GM18499 (cell line): Measurements from ENCODE around the gene DCDC2.
"Not testable (repeated sequence)": the region's sequence is repeated elsewhere in the genome, so short reads cannot be mapped to it uniquely, and the experiment has no call there.

ENCODE experiments used
- ATAC-seq: cut with Tn5 transposase; IDR thresholded peaks from one replicate; pipeline ENCODE4 v1.9.1; 2021; ENCODE audit warnings: moderate number of reproducible peaks; ENCODE audit not compliant: insufficient read depth, unreplicated experiment

DCDC2 gene

DNA sequence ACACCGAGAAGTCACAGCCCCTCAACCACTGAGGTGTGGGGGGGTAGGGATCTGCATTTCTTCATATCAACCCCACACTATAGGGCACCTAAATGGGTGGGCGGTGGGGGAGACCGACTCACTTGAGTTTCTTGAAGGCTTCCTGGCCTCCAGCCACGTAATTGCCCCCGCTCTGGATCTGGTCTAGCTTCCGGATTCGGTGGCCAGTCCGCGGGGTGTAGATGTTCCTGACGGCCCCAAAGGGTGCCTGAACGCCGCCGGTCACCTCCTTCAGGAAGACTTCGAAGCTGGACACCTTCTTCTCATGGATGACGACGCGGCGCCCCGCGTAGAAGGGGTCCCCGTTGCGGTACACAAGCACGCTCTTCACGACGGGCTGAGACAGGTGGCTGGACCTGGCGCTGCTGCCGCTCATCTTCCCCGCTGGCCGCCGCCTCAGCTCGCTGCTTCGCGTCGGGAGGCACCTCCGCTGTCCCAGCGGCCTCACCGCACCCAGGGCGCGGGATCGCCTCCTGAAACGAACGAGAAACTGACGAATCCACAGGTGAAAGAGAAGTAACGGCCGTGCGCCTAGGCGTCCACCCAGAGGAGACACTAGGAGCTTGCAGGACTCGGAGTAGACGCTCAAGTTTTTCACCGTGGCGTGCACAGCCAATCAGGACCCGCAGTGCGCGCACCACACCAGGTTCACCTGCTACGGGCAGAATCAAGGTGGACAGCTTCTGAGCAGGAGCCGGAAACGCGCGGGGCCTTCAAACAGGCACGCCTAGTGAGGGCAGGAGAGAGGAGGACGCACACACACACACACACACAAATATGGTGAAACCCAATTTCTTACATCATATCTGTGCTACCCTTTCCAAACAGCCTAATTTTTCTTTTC lies at the start of gene DCDC2:
DCDC2 (minus strand) TSS at position 724 of the 883 bp plus-strand sequence; CDS start at position 415, 309 bp downstream.
- no peak for ATAC-seq

DNA sequence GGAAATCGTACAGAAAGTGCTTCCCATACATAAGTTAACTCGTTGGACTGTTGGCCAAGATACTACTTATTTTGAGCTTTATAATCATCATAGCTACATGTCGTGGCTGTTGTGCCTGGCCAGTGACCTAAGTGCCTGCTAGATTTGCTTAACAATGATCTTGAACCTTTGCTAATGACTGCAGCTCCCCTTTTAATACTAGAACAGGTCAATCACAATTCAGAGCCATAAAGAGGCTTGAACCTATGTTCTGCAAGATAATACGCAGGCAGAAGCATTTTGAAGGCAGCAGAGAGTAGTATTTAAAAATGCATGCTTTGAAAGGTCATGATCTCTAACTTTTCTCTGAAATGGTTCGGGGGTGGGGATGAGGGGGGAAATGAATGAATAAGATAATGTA lies 47.4 kb upstream of the DCDC2 start:
- ATAC-seq, result no peak

DNA sequence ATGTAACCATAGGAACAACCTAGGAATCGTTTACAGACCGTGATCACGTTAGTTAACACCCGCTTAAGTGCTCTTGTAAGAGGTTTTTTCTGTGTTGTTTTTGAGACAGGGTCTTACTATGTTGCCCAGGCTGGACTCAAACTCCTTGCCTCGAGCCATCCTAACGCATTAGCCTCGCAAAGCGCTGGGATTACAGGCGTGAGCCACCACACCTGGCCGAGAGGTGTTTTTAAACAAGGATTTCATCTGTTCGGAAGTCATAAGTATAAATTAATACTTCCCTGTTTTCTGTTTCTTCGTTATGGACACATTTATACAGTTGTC lies 45.6 kb upstream of the DCDC2 start:
- ATAC-seq, result no peak

DNA sequence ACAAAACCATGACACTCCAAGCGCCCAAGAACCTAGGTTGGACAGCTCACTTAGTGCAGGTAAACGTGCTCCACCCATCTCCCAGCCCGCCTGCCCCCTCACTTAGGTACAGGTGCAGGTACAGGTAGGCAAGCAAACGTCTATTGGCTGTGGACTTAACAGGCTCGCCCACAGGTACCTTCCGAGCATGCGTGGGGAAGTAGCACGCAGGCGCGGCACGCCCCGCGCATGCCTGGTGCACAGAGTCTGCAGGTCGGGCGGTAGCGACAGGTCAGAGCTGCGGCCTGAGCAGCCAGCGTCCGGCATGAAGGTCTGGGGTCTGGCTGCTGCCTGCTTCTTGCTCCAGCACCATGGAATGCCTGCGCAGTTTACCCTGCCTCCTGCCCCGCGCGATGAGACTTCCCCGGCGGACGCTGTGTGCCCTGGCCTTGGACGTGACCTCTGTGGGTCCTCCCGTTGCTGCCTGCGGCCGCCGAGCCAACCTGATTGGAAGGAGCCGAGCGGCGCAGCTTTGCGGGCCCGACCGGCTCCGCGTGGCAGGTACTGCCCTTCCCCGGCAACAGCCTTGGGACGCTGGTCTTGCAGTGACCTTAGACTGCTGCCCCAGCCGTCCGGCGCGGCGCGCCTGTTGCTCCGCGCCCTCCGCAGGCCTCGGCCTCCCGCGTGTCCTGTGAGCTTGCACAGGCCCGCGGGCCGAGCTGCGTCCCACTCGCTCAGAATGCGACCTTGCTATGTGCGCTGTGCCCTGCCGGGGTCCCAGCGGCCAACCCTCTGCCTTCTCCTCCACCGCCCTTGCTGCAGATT lies 45.0 kb upstream of the DCDC2 start, which contains the start of gene MRS2:
MRS2 (plus strand) TSS at position 240 of the 804 bp plus-strand sequence; CDS start at position 351, 111 bp downstream.
- ATAC-seq, result peak; percentile 89

DNA sequence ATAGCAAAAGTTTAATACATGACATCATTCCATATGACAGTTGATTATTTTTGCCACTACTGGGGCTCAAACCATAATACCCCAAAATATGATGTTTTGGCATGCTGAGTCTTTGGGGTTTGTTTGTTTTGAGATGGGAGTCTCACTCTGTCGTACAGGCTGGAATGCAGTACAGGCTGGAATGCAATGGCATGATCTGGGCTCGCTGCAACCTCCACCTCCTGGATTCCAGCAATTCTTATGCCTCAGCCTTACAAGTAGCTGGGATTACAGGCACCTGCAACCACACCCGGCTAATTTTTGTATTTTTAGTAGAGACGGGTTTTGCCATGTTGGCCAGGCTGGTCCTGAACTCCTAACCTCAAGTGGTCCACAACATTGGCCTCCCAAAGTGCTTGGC lies 43.6 kb upstream of the DCDC2 start:
- ATAC-seq, result no peak

DNA sequence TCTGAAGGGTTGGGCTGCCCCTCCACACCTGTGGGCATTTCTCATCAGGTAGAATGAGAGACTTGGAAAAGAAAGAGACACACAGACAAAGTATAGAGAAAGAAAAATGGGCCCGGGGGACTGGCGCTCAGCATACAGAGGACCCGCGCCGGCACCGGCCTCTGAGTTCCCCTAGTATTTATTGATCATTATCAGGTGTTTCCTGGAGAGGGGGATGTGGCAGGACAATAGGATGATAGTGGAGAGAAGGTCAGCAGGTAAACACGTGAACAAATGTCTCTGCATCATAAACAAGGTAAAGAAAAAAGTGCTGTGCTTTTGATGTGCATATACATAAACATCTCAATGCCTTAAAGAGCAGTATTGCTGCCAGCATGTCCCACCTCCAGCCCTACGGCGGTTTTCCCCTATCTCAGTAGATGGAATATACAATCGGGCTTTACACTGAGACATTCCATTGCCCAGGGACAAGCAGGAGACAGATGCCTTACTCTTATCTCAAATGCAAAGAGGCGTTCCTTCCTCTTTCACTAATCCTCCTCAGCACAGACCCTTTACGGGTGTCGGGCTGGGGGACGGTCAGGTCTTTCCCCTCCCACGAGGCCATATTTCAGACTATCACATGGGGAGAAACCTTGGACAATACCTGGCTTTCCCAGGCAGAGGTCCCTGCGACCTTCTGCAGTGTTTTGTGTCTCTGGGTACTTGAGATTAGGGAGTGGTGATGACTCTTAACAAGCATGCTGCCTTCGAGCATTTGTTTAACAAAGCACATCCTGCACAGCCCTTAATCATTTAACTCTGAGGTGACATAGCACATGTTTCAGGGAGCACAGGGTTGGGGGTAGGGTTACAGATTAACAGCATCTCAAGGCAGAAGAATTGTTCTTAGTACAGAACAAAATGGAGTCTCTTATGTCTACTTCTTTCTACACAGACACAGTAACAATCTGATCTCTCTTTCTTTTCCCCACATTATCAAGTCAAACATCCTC lies 42.5 kb upstream of the DCDC2 start:
- not testable (repeated sequence) for ATAC-seq

DNA sequence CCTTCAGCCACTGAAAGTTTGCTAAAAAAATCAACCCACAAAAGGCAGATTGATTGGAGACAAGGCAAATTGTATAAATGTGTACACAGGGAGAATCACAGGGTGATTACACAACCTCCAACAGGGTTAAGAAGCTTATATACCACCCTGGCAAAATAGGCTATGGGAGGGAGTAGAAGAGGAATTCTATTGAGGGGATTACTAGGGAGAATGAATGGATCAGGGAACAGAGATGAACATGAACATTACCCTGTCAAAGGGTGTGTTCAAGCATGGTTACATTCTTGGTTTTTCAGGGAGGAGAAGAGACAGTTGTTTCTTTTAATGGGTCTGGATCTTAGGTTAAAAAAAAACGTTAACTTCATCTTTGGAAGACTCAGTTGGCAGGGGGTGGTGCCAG lies 39.8 kb upstream of the DCDC2 start:
- ATAC-seq, result no peak

DNA sequence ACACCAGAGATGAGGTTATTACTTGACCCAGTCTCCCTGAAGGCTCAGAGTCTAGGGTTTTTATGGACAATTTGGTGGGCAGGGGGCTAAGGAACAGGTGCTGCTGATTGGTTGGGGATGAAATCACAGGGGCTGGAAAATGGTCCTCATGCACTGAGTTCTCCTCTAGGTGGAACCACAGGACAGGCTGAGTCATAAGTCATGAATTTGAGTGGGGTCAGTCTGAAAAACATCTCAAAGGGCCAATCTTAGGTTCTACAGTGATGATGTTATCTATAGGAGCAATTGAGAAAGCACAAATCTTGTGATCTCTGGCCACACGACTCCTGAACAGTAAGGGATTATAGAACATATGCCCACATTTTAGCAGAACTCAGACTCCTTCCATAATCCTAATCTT lies 39.0 kb upstream of the DCDC2 start:
- no peak for ATAC-seq

DNA sequence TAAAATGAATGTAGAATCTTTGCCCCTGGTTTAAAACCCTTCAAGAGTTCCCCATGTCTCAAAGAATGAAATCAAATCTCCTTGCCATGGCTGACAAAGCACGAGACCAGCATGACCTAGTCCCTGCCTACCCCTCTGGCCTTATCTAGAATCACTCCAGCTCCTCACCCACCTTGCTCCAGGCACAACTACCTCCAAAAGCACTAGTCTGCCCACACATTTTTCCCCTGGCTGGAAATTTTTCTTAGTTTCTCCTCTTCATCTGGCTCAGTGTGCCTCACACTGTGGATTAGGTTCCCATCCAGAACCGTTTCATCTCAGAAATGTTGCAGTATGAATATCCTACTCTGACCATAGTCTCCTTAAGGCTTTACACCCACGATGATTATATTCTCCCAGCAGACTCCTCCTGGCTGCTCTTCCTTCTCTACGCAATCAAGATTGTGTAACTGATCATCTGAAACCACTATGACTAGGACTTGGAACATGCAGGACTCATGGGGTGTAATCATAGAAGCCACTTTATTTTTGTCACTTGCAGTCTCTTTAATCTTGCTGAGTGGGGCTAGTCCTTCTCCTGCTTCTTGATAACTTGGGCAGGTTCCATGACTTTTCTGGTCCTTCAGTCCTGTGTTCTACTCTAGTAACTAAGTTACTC lies 37.0 kb upstream of the DCDC2 start:
- no peak for ATAC-seq

DNA sequence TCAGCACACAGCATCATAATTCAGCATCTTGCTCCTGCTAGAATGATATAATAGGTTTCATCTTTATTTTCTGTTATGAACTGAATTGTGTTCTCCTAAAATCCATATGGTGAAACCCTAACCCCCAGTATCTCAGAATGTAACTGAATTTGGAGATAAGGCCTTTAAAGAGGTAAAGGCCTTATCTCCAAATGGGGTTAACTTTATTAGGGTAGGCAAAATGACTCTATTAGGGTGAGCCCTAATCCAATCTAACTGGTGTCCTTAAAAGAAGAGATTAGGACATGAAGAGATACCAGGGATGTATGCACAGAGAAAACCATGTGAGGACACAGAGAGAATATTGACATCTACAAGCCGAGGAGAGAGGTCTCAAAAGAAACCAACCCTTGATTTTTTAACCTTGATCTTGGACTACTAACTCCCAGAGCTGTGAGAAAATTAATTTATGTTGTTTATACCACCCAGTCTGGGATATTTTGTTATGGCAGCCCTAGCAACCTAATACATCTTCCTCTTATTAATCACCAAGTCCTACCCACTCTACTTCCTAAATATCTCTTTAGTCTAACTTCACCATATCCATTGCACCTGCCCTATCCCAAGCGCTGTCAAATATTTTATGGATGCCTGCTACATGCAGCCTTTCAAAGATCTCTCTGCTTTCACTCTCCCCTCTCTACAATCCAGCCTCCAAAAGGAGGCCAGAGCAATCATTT lies 36.4 kb upstream of the DCDC2 start:
- no peak for ATAC-seq

DNA sequence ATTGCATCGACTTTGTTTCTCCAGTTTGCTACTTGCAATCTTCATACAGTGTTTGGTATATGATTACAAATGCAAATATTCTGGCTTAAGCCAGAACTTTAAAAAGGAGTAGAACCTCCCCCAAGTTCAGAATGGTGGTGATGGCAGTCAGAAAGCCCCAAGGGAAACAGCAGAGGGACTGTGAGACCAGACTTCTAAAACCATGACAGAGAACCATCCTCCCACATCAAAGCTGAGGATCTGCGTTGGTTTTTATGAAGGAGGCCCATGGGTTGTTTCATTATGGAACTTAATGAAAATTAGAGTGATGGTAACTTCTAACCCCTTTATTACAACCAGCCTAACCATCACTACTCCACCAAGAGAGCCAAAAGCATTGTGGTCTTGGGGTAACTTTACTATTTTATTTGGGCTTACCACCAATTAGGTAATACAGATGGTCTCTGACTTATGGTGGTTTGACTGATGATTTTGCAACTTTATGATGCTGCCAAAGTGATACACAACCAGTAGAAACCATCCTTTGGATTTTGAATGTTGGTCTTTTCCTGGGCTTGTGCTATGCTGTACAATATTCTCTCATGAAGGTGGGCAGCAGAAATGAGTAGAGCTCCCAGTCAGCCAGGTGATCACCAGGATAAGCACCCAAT lies 34.0 kb upstream of the DCDC2 start:
- peak; percentile 92 for ATAC-seq

DNA sequence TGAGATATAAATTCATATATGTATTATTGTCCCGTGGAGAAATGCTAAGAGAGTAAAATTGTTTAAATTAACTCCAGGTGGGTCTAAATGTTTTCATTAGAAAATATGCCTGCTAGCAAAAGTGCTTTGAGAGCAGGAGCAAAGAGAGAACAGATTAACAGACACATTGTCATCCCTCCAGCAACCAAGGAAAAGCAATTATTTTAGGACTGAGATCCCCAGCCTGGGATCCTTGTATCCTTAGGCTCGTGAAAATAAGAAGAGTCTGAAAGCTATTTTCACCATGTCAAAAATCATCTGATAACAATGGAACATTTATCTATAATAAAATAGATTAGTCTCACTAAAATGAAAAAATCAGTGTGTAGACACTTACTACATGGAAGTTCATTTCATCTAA lies 33.3 kb upstream of the DCDC2 start:
- no peak for ATAC-seq

DNA sequence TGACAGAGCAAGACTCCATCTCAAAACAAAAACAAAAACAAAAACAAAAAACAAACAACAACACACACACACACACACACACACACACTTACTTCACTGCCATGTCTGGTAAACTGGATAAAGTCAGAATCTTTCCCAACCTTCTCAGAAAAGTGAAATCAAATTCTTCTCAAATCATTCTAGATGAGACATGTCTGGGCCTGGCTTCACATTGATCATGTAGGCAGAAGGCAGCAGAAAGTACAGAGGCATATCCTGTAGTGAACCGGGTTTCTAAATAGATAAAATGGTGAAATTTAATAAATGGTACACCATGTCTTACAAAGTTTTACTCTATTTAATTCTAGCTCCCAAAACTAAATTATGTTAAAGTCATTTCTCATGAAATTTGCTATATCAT lies 30.0 kb upstream of the DCDC2 start:
- no peak for ATAC-seq

DNA sequence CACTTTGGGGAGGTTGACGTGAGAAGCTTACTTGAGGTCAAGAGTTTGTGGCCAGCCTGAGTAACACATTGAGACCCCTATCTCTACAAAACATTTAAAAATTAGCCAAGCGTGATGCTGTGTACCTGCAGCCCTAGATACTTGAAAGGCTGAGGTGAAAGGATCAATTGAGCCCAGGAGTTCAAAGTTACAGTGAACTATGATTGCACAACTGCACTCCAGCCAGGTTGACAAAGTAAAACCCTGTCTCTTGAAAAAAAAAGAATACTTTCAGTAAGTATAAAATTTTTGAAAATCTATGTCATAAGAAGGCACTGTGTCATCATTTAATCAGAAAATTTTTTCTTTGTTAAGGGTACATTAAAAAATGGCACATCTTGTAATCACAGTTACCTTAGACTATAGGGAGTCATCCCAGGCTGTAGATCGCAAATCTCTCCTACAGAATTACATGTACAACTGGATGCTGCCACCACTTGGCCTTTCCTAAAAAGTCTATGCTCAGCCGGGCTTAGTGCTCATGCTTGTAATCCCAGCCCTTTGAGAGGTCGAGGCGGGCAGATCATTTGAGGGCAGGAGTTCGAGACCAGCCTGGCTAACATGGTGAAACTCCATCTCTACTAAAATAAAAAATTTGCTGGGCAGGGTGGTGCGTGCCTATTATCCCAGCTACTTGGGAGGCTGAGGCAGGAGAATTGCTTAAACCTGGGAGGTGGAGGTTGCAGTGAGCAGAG lies 27.8 kb upstream of the DCDC2 start:
- no peak for ATAC-seq

DNA sequence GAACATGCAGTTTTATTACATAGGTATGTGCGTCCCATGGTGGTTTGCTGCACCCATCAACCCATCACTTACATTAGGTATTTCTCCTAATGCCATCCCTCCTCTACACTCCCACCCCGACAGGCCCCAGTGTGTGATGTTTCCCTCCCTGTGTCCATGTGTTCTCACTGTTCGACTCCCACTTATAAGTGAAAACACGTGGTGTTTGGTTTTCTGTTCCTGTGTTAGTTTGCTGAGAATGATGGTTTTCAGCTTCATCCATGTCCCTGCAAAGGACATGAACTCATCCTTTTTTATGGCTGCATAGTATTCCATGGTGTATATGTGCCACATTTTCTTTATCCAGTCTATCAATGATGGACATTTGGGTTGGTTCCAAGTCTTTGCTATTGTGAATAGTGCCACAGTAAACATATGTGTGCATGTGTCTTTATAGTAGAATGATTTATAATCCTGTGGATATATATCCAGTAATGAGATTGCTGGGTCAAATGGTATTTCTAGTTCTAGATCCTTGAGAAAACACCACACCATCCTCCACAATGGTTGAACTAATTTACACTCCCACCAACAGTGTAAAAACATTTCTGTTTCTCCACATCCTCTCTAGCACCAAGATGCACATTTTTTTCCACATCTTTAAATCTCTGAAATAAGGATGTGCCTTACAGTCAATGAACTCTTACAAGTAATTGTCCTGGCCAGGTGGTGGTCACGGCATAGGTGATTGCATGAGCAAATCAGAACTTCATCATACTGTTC lies 26.7 kb upstream of the DCDC2 start:
- not testable (repeated sequence) for ATAC-seq

DNA sequence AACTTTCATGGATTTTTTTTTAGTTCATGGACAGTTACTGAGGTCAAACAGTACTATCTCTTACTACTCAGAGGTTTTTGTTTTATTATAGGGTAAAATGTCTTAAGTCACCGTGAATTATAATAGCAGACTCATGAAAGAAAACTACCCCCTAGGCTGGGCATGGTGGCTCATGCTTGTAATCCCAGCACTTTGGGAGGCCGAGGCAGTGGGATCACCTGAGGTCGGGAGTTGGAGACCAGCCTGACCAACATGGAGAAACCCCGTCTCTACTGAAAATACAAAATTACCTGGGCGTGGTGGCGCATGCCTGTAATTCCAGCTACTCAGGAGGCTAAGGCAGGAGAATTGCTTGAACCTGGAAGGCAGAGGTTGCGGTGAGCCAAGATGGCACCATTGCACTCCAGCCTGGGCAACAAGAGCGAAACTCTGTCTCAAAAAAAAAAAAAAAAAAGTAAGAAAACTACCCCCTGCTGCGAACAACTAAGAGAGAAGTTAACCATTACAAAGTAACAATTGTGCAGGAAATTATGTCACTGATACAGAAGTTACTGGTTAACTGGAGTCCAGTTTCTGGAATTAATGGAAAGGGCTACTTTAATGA lies 25.1 kb upstream of the DCDC2 start:
- not testable (repeated sequence) for ATAC-seq

DNA sequence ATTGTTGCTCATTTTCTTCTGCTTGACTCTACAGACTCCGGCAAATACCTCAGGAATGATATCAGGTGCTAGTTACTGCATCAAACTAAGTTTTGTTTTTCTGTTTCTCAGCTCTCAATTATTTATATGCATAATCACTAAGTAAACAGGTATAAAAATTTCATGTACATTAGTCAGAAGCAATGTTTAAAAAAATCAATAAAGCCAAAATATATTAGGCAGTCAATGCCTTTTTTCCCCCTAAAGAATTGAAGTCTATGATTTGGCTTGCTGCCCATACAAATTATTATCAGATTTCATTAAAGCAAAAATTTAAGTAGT lies 24.3 kb upstream of the DCDC2 start:
- no peak for ATAC-seq
